Calu3 (cell line): ENCODE data around the gene LAMA5. TPM values are rescaled to one million over a fixed set of nuclear protein-coding genes. Genes with fewer than 3 reads are reported as not detected.

Source experiments
- BruUV-seq: library from RNA; stranded (reverse); fragments of 400-500 nt; replicated peaks from 2 replicates; lab custom pipeline; 2021; lab: Mats Ljungman, UMichigan
- CTCF ChIA-PET: fragments of 300-600 bp; sonication (Branson Sonifier 250); formaldehyde crosslinking; loops from one replicate; lab custom pipeline; 2022; ENCODE audit warnings: antibody characterized with exemption; lab: Charles Lee
- DNase-seq: peaks from one replicate; pipeline ENCODE4 v3.0.0; 2022
- H3K27ac Mint-ChIP-seq: one replicate; pipeline ENCODE4 v1.8.0; 2022; ENCODE audit warnings: mixed read lengths; ENCODE audit not compliant: unreplicated experiment
- H3K27me3 Mint-ChIP-seq: one replicate; pipeline ENCODE4 v1.8.0; 2022; ENCODE audit warnings: mixed read lengths; ENCODE audit not compliant: unreplicated experiment
- H3K36me3 Mint-ChIP-seq: one replicate; pipeline ENCODE4 v1.8.0; 2022; ENCODE audit warnings: mild to moderate bottlenecking, moderate library complexity, mixed read lengths; ENCODE audit not compliant: insufficient read depth, unreplicated experiment
- H3K4me1 Mint-ChIP-seq: one replicate; pipeline ENCODE4 v1.8.0; 2022; ENCODE audit warnings: mild to moderate bottlenecking, low read depth, mixed read lengths; ENCODE audit not compliant: unreplicated experiment
- H3K4me3 Mint-ChIP-seq: one replicate; pipeline ENCODE4 v1.8.0; 2022; ENCODE audit warnings: mild to moderate bottlenecking, low read depth, moderate library complexity, mixed read lengths; ENCODE audit not compliant: unreplicated experiment
- H3K9me3 Mint-ChIP-seq: one replicate; pipeline ENCODE4 v1.8.0; 2022; ENCODE audit warnings: low read depth, mixed read lengths; ENCODE audit not compliant: unreplicated experiment
- intact Hi-C: fragments of 100-400 bp; cut with micrococcal nuclease; formaldehyde crosslinking; loops from one replicate; pipeline ENCODE4 v1.10.0; 2022; ENCODE audit not compliant: unreplicated experiment
- total RNA-seq: library from RNA; stranded (reverse); gene quantifications from 2 replicates; pipeline ENCODE4 v1.2.3, GENCODE V29; 2022
- TF ChIP-seq, protein P1 (sequence below): fragments of 200-600 bp; IDR thresholded peaks from one replicate; pipeline ENCODE4 v1.8.0; 2022; ENCODE audit warnings: antibody characterized with exemption; ENCODE audit not compliant: unreplicated experiment

LAMA5 gene
- total RNA-seq, 1 experiment from 2014 or later: 763 TPM

DNA sequence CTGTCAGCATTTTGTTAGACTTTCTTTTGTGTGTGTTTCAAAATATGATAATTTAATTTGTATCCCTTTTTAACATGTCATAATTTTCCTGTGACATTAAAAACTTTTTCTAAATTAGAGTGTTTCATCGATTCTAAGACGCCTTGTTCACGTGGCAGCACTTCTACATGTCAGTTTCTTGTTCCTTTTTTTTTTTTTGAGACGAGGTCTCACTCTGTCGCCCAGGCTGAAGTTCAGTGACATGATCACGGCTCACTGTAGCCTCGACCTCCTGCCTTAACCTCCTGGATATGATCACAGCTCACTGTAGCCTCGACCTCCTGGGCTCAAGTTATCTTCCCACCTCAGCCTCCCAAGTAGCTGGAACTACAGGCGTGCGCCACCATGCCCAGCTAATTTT lies 91.9 kb downstream of the LAMA5 start:
- H3K9me3 Mint-ChIP-seq: no peaks in the 10 kb centered on the region
- H3K4me1 Mint-ChIP-seq: no peaks in the 10 kb centered on the region
- BruUV-seq: no TSS peak
- H3K27ac Mint-ChIP-seq: no peak overlapping the region
- intact Hi-C loops: no loop called here
- TF ChIP-seq, protein P1, sequence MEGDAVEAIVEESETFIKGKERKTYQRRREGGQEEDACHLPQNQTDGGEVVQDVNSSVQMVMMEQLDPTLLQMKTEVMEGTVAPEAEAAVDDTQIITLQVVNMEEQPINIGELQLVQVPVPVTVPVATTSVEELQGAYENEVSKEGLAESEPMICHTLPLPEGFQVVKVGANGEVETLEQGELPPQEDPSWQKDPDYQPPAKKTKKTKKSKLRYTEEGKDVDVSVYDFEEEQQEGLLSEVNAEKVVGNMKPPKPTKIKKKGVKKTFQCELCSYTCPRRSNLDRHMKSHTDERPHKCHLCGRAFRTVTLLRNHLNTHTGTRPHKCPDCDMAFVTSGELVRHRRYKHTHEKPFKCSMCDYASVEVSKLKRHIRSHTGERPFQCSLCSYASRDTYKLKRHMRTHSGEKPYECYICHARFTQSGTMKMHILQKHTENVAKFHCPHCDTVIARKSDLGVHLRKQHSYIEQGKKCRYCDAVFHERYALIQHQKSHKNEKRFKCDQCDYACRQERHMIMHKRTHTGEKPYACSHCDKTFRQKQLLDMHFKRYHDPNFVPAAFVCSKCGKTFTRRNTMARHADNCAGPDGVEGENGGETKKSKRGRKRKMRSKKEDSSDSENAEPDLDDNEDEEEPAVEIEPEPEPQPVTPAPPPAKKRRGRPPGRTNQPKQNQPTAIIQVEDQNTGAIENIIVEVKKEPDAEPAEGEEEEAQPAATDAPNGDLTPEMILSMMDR: no peak
- CTCF ChIA-PET: no interaction called here
- H3K36me3 Mint-ChIP-seq: peaks cover 74% of the 10 kb centered on the region
- no peak overlapping the region for H3K4me3 Mint-ChIP-seq
- no peaks in the 10 kb centered on the region for H3K27me3 Mint-ChIP-seq
- DNase-seq: no peak

DNA sequence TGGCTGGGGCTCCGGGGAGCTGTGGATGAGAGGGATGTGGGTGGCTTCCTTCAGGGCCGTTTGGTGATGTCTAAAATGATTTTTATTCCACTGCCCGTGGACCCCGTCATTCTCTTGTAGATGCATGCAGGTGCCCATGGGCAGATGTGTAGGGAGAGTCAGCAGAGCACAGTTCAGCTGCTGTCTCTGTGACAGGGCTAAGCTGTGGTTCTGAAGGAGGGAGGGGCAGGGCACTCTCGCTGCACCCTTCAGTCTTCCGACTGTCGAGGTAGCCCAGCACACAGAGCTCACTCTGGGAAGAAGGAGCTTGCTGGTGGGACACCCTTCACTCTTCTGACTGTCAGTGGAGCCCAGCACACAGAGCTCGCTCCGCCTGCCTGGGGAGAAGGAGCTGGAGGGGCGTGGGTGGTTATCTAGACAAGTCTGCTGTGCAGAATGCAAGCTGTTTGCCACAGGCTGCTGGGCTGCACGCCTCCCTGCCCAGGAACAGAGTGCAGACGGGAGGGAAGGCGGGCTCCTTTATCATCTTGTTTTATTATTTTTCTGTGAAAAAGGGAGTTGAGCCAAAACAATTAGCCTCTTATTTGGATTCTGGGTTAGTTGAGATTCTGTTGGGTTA lies 92.7 kb downstream of the LAMA5 start:
- no peaks in the 10 kb centered on the region for H3K4me1 Mint-ChIP-seq
- BruUV-seq: no TSS peak
- no peak overlapping the region for H3K4me3 Mint-ChIP-seq
- no peak overlapping the region for H3K27ac Mint-ChIP-seq
- H3K9me3 Mint-ChIP-seq: no peaks in the 10 kb centered on the region
- CTCF ChIA-PET: no interaction called here
- H3K27me3 Mint-ChIP-seq: no peaks in the 10 kb centered on the region
- peaks cover 71% of the 10 kb centered on the region for H3K36me3 Mint-ChIP-seq
- DNase-seq: no peak
- intact Hi-C loops: no loop called here
- TF ChIP-seq, protein P1: no peak

- CTCF ChIA-PET: no interaction called here
- Mint-ChIP-seq H3K36me3 (peaks cover 75% of the 10 kb centered on the region), H3K4me3 (no peak overlapping the region), H3K27me3 (no peaks in the 10 kb centered on the region), H3K9me3 (no peaks in the 10 kb centered on the region), H3K27ac (no peak overlapping the region), H3K4me1 (no peaks in the 10 kb centered on the region)
- TF ChIP-seq, protein P1: no peak
- no TSS peak for BruUV-seq
- no peak for DNase-seq
- intact Hi-C loops: no loop called here
Observed at GRCh38 chr20:62273416-62273815, 93.7 kb downstream of the LAMA5 start.

DNA sequence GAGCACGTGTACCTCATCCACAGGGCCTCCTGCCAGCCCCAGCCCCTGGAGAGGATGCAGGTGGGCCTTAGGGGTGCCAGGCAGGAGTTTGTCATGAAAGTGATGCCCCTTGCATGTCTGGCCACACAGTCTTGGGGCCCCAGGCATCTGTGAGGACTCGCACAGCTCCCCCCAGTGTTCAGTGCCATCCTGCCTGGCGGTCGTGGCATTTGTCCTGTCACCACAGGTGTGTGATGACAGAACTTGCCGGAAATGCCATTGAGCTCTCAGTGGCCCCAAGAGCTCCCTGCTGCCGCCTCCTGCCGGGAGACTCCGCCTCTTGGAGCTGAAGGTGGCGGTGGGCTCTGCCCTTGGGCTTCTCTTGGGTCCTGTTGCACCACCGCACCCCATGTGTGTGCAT lies 94.9 kb downstream of the LAMA5 start:
- H3K4me1 Mint-ChIP-seq: no peaks in the 10 kb centered on the region
- no peak overlapping the region for H3K27ac Mint-ChIP-seq
- BruUV-seq: no TSS peak
- no peaks in the 10 kb centered on the region for H3K27me3 Mint-ChIP-seq
- H3K36me3 Mint-ChIP-seq: peaks cover 71% of the 10 kb centered on the region
- H3K4me3 Mint-ChIP-seq: no peak overlapping the region
- no peaks in the 10 kb centered on the region for H3K9me3 Mint-ChIP-seq
- CTCF ChIA-PET: no interaction called here
- intact Hi-C loops: no loop called here
- TF ChIP-seq, protein P1: peak; percentile 12
- no peak for DNase-seq
